GM19463 (cell line): ENCODE results near the gene MAST4.
"Not testable (repeated sequence)": the region's sequence is repeated elsewhere in the genome, so short reads cannot be mapped to it uniquely, and the experiment has no call there.

Experiments used
- ATAC-seq: cut with Tn5 transposase; IDR thresholded peaks from one replicate; pipeline ENCODE4 v1.9.1; 2021; ENCODE audit warnings: mild to moderate bottlenecking, moderate library complexity; ENCODE audit not compliant: unreplicated experiment

Gene MAST4

GRCh38 chr5:66694036-66694435 lies 97.8 kb downstream of the MAST4 start:
- no peak for ATAC-seq

- not testable (repeated sequence) for ATAC-seq
Observed at GRCh38 chr5:66695840-66696239, 99.6 kb downstream of the MAST4 start.

- ATAC-seq, result no peak
Observed at GRCh38 chr5:66697796-66698564, 101.8 kb downstream of the MAST4 start.

- peak; percentile 69 for ATAC-seq
Observed at GRCh38 chr5:66701244-66701643, 105.1 kb downstream of the MAST4 start.

GRCh38 chr5:66702426-66702825 lies 106.2 kb downstream of the MAST4 start:
- ATAC-seq, result no peak

GRCh38 chr5:66704790-66705425 lies 108.7 kb downstream of the MAST4 start:
- no peak for ATAC-seq

GRCh38 chr5:66708368-66708767 lies 112.2 kb downstream of the MAST4 start:
- no peak for ATAC-seq

- no peak for ATAC-seq
Observed at GRCh38 chr5:66710557-66711088, 114.4 kb downstream of the MAST4 start.

- no peak for ATAC-seq
Observed at GRCh38 chr5:66713998-66714397, 117.8 kb downstream of the MAST4 start.

- ATAC-seq, result no peak
Observed at GRCh38 chr5:66717455-66718373, 121.5 kb downstream of the MAST4 start.

- no peak for ATAC-seq
Observed at GRCh38 chr5:66718374-66719002, 122.3 kb downstream of the MAST4 start.

- ATAC-seq, result no peak
Observed at GRCh38 chr5:66720780-66721179, 124.6 kb downstream of the MAST4 start.

- ATAC-seq, result no peak
Observed at GRCh38 chr5:66722686-66723085, 126.5 kb downstream of the MAST4 start.

- no peak for ATAC-seq
Observed at GRCh38 chr5:66724349-66725139, 128.4 kb downstream of the MAST4 start.

- ATAC-seq, result no peak
Observed at GRCh38 chr5:66727630-66728029, 131.4 kb downstream of the MAST4 start.

- ATAC-seq, result no peak
Observed at GRCh38 chr5:66728049-66728448, 131.9 kb downstream of the MAST4 start.

- ATAC-seq, result no peak
Observed at GRCh38 chr5:66737096-66737495, 140.9 kb downstream of the MAST4 start.

GRCh38 chr5:66738136-66738535 lies 141.9 kb downstream of the MAST4 start:
- ATAC-seq, result no peak

- ATAC-seq, result no peak
Observed at GRCh38 chr5:66739021-66739420, 142.8 kb downstream of the MAST4 start.

GRCh38 chr5:66739951-66740350 lies 143.8 kb downstream of the MAST4 start:
- no peak for ATAC-seq
